Skeletal muscle cell (primary cell): Measurements from ENCODE around the gene ALDH3A1.
A peak's percentile ranks its signal among the peaks of the same experiment; 100 is the strongest.

Experiments used
- DNase-seq: peaks from one replicate; pipeline ENCODE4 v3.0.0-alpha.2; 2010; ENCODE audit warnings: low read depth
- H3K4me3 ChIP-seq: 2 replicates; pipeline ENCODE4 v1.5.1; 2011; ENCODE audit warnings: low read depth, mild to moderate bottlenecking, control low read depth, low read length, moderate library complexity

ALDH3A1 gene

GRCh38 chr17:19743101-19744100 lies 4.7 kb downstream of the ALDH3A1 start:
- DNase-seq, result no peak
- no peak overlapping the region for H3K4me3 ChIP-seq

GRCh38 chr17:19742495-19742894 lies 5.6 kb downstream of the ALDH3A1 start:
- no peak overlapping the region for H3K4me3 ChIP-seq
- no peak for DNase-seq

GRCh38 chr17:19741832-19742457 lies 6.2 kb downstream of the ALDH3A1 start:
- H3K4me3 ChIP-seq, result no peak overlapping the region

GRCh38 chr17:19740933-19741332 lies 7.2 kb downstream of the ALDH3A1 start:
- no peak for DNase-seq

More at GRCh38 chr17:19741832-19742457, 6.2 kb downstream of the ALDH3A1 start:
- no peak for DNase-seq

GRCh38 chr17:19739241-19740201 lies 8.6 kb downstream of the ALDH3A1 start:
- DNase-seq, result no peak
- H3K4me3 ChIP-seq, result no peak overlapping the region

More at GRCh38 chr17:19740933-19741332, 7.2 kb downstream of the ALDH3A1 start:
- H3K4me3 ChIP-seq, result no peak overlapping the region

DNA sequence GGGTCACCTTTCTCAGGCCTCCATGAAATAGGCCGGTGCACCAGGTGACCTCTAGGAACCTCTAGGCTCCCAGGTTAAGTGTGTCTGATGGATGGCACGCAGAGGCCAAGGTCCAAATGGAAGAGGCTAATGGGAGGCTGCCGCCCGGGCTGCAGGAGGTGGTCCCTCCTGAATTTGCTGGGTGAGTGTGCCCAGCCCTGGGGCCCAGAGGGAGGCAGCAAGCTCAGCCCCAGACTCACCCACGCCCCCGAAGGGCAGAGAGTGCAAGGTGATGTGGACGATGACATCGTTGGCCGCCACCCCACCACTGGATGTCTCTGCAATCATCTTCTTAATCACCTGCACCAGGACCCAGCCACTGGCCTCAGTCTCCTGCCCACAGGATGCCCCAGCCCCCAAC lies 9.3 kb downstream of the ALDH3A1 start:
- H3K4me3 ChIP-seq, result no peak overlapping the region
- DNase-seq, result no peak

- no peak overlapping the region for H3K4me3 ChIP-seq
- DNase-seq, result no peak
Measured at GRCh38 chr17:19738073-19738449, 10.0 kb downstream of the ALDH3A1 start.

GRCh38 chr17:19737305-19738072 lies 10.6 kb downstream of the ALDH3A1 start:
- H3K4me3 ChIP-seq, result no peak overlapping the region
- no peak for DNase-seq

DNA sequence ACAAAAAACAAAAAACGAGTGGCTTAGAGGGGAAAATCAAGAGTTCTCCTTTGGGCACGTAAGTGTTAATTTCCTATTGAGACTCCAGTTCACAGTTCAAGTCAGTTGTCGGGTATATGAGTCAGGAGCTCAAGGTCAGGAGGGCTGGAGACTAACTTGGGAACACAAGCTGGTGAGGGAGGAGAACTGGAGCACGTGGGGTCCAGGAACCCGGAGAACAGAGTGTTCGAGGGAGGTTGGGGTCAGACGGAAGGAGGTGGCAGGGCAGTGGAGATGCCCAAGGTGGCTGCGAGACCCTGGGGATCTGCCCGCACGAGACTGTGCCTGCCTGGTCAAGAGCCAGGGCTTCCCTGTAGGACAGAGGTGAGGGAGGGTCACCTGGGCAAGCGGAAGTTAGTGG lies 12.0 kb downstream of the ALDH3A1 start:
- H3K4me3 ChIP-seq, result no peak overlapping the region
- no peak for DNase-seq

GRCh38 chr17:19733953-19734526 lies 14.1 kb downstream of the ALDH3A1 start:
- no peak overlapping the region for H3K4me3 ChIP-seq
- no peak for DNase-seq

GRCh38 chr17:19731626-19732025 lies 16.5 kb downstream of the ALDH3A1 start:
- no peak overlapping the region for H3K4me3 ChIP-seq
- DNase-seq, result no peak

DNA sequence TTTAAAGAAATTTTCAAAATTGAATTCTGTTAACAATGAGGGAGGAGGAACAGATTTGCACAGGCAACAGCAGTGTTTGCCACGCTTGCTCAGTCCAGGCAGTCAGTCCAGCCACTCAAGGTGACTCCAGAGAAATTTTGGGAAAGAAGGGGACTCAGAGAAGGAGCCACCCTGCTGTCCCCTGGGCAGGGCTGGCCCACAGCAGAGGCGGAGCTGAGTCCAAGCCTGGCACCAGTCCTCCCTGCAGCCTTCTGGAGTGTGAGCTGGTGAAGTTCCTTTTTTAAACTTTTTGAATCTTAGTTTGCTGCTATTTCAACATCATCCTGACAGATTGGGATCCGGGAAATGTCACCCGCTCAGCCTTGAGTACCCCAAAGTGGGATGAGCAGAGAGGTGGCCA lies 17.3 kb downstream of the ALDH3A1 start:
- no peak for DNase-seq
- H3K4me3 ChIP-seq, result no peak overlapping the region

GRCh38 chr17:19729900-19730299 lies 18.2 kb downstream of the ALDH3A1 start:
- H3K4me3 ChIP-seq, result no peak overlapping the region
- no peak for DNase-seq

GRCh38 chr17:19728084-19728495 lies 20.0 kb downstream of the ALDH3A1 start:
- peak; percentile 71 for DNase-seq
- no peak overlapping the region for H3K4me3 ChIP-seq

- DNase-seq, result peak; percentile 75
Measured at GRCh38 chr17:19727501-19728078, 20.5 kb downstream of the ALDH3A1 start.

GRCh38 chr17:19726631-19727376 lies 21.3 kb downstream of the ALDH3A1 start:
- no peak overlapping the region for H3K4me3 ChIP-seq
- no peak for DNase-seq

More at GRCh38 chr17:19727501-19728078, 20.5 kb downstream of the ALDH3A1 start:
- H3K4me3 ChIP-seq, result no peak overlapping the region

DNA sequence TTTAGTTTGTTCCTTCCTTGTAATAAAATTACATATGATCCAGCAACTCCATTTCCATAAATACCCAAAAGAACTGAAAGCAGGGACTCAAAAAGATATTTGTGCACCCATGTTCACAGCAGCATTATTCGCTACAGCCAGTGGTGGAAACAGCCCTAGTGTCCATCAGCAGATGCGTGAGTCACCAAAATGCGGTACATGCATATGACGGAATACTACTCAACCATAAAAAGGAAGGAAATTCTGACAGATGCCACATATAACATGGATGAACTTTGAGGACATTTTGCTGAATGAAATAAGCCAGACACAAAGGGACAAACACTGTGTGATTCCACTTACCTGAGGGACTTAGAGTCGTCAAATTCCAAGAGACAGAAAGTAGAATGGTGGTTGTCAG lies 22.6 kb downstream of the ALDH3A1 start:
- no peak overlapping the region for H3K4me3 ChIP-seq
- DNase-seq, result no peak
